SK-N-MC (cell line): ENCODE results near the gene BAX.

Experiments
- EZH2 ChIP-seq: fragments of 200-600 bp; sonication (generic); IDR thresholded peaks from one replicate; pipeline ENCODE4 v1.6.1; 2017; ENCODE audit warnings: antibody characterized with exemption
- POLR2AphosphoS5 ChIP-seq: IDR thresholded peaks from 2 replicates; pipeline ENCODE4 v1.6.1; 2012; ENCODE audit warnings: mild to moderate bottlenecking, low read depth, low read length, borderline replicate concordance

DNA sequence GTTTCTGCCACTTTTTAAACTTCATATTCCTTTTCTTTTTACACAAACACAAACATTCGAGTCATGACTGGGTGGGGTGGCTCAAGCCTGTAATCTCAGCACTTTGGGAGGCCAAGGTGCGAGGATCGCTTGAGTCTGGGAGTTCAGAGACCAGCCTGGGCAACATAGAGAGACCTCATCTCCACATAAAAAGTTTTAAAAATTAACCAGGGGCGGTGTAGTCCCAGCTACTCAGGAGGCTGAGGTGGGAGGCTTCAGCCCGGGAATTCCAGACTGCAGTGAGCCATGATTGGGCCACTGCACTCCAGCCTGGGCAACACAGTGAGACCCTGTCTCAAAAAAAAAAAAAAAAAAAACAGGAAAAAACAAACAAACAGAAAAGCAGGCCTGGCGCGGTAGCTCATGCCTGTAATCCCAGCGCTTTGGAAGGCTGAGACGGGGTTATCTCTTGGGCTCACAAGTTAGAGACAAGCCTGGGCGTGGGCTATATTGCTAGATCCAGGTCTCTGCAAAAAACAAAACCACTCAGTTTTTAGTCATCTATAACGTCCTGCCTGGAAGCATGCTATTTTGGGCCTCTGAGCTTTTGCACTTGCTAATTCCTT is 583 bp upstream of the BAX start:
- TF ChIP-seq POLR2AphosphoS5 (no peak), EZH2 (no peak)
